ENCODE data around the gene GPRIN1.
A peak's percentile ranks its signal among the peaks of the same experiment; 100 is the strongest.

Gene GPRIN1

DNA sequence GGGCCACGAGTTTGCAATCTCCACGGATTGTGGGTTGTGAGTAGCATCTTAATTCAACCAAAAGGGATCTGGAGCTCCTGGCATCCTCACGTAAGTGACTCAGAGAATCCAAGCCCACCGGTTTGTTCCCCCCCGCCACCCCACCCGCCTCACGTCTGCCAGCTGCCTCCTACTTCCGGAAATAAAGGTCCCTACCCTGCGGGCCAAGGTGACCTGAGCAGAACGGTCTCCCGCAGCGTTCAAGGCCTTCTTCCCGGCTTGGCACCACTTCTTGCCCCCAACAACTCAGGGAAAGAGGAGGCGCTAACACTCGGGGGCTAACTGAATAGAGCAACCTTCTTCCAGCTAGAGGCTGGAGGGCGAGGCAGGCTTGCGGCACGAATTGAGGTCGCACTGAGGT, 8.8 kb upstream of the GPRIN1 start:
- Histone ChIP-seq H3K4me1 (ENCODE audit: control insufficient read depth, insufficient read depth, low read length) (peaks cover 52% of the 10 kb centered on the region), H3K9me3 (replicated peaks; ENCODE audit: low read length) (no peaks in the 10 kb centered on the region), H3K36me3 (ENCODE audit: insufficient read depth, low read length) (no peaks in the 10 kb centered on the region), H3K27me3 (ENCODE audit: control insufficient read depth, insufficient read depth, low read length) (peaks cover 45% of the 10 kb centered on the region), H3K4me3 (ENCODE audit: low read length) (peak overlapping the region; percentile 55), H3K4me2 (ENCODE audit: low read length) (peak overlapping the region; percentile 74), H3K9ac (ENCODE audit: low read depth, low read length) (no peak overlapping the region)

DNA sequence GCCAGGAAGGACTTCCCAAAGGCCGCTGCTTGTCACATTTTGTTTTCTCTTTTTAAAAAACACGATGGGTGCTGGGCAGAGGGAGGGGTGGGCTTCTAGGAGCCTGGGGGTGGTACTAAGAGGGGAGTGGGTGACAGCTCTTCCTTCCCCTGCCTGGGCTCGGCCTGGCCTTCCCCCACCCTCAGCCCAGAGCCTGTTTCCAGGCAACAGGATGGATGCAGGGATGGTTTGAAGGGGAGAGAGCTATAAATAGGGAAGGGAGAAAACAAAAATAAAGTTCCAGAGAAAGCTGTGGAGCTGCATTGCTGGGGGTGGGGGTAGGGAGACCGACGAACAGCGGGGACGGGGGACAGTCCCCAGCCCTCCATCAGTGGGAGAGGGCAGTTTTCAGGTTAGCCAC, 6.6 kb upstream of the GPRIN1 start:
- Histone ChIP-seq H3K27me3 (ENCODE audit: control insufficient read depth, insufficient read depth, low read length) (peaks cover 34% of the 10 kb centered on the region), H3K4me2 (ENCODE audit: low read length) (no peak overlapping the region), H3K4me1 (ENCODE audit: control insufficient read depth, insufficient read depth, low read length) (peaks cover 53% of the 10 kb centered on the region)

DNA sequence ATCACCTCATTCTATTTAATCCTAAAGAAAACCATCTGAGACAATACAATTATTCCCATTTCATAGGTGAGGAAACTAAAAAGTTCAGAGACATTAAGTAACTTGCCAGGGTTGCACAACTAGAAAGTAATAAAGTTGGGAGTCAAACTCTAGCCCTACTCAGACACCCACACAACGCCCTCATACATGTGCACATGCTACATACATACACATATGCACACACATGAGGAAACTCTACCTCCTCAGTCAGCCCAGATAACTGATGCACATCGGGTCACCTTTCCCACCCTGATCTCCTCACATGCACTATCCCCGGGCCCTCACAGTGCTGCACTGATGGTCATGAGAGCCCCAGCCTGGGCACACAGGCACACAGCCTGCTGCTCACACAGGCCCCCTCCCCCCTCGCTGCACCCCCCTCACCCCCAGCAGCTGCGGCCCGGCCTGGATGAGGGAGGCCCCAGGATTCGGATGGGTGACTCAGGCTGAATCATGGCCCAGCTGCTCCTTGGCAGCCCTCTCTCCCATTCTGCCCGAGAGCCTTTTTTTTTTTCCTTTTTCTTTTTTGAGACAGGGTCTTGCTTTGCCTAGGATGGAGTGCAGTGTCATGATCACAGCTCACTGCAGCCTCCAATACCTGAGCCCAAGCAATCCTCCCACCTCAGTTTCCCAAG, 5.0 kb upstream of the GPRIN1 start:
- Histone ChIP-seq H3K4me3 (ENCODE audit: low read length) (no peak overlapping the region), H3K27me3 (ENCODE audit: control insufficient read depth, insufficient read depth, low read length) (peaks cover 18% of the 10 kb centered on the region), H3K36me3 (ENCODE audit: insufficient read depth, low read length) (no peaks in the 10 kb centered on the region)

More for the DNA sequence above, 6.6 kb upstream of the GPRIN1 start:
- Histone ChIP-seq H3K4me3 (ENCODE audit: low read length) (no peak overlapping the region), H3K9ac (ENCODE audit: low read depth, low read length) (no peak overlapping the region), H3K9me3 (replicated peaks; ENCODE audit: low read length) (no peaks in the 10 kb centered on the region), H3K36me3 (ENCODE audit: insufficient read depth, low read length) (no peaks in the 10 kb centered on the region)

DNA sequence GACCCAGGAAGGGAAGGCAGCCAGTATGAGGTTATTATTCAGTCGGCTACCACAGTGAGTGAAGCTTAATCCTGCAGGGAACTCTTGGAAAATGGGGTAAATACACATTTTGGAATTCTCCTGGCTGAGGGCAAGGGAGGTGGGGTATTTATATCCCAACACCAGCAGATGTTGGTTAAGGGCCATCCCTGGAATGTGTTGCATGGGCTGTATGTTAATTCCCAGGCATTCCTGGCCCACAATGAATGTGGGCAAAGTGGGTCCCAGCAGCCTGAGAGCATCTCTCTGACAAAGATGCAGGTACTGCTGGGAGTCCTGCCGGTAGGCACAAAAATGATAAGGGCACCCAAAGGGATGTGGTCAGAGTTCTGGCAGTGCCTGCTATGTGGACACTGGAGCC, 2.9 kb upstream of the GPRIN1 start:
- H3K27me3 ChIP-seq (ENCODE audit: control insufficient read depth, insufficient read depth, low read length): peaks cover 4% of the 10 kb centered on the region

More for the DNA sequence above, 5.0 kb upstream of the GPRIN1 start:
- H3K4me2 ChIP-seq (ENCODE audit: low read length): peak overlapping the region; percentile 52
- H3K9ac ChIP-seq (ENCODE audit: low read depth, low read length): no peak overlapping the region
- peaks cover 39% of the 10 kb centered on the region for H3K4me1 ChIP-seq (ENCODE audit: control insufficient read depth, insufficient read depth, low read length)
- no peaks in the 10 kb centered on the region for H3K9me3 ChIP-seq (replicated peaks; ENCODE audit: low read length)

DNA sequence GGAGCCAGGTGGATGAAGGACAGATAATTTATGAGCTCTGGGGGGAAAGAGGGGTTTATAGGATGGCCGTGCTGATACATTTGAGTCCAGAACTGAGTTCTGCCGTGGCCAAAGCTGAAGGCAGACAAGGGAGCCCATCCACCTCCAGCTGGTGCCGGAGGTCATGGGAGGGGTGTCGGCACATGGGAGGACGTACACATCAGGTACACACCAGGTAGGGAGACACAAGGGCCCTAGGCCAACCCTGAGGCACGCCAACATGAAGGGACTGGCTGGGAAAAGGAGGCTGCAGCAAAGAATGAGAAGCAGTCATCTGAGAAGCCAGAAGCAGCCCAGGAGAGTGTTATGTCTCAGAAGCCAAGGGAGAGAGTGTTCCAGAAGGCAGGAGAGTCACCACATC, 2.1 kb upstream of the GPRIN1 start:
- Histone ChIP-seq H3K4me3 (ENCODE audit: low read length) (no peak overlapping the region), H3K27me3 (ENCODE audit: control insufficient read depth, insufficient read depth, low read length) (peaks cover 3% of the 10 kb centered on the region), H3K4me1 (ENCODE audit: control insufficient read depth, insufficient read depth, low read length) (peaks cover 32% of the 10 kb centered on the region), H3K9me3 (replicated peaks; ENCODE audit: low read length) (no peaks in the 10 kb centered on the region), H3K36me3 (ENCODE audit: insufficient read depth, low read length) (no peaks in the 10 kb centered on the region), H3K4me2 (ENCODE audit: low read length) (no peak overlapping the region), H3K9ac (ENCODE audit: low read depth, low read length) (no peak overlapping the region)

More for the DNA sequence above, 2.9 kb upstream of the GPRIN1 start:
- H3K9me3 ChIP-seq (replicated peaks; ENCODE audit: low read length): no peaks in the 10 kb centered on the region
- H3K36me3 ChIP-seq (ENCODE audit: insufficient read depth, low read length): no peaks in the 10 kb centered on the region
- no peak overlapping the region for H3K4me3 ChIP-seq (ENCODE audit: low read length)
- H3K9ac ChIP-seq (ENCODE audit: low read depth, low read length): no peak overlapping the region
- H3K4me2 ChIP-seq (ENCODE audit: low read length): no peak overlapping the region
- peaks cover 32% of the 10 kb centered on the region for H3K4me1 ChIP-seq (ENCODE audit: control insufficient read depth, insufficient read depth, low read length)

DNA sequence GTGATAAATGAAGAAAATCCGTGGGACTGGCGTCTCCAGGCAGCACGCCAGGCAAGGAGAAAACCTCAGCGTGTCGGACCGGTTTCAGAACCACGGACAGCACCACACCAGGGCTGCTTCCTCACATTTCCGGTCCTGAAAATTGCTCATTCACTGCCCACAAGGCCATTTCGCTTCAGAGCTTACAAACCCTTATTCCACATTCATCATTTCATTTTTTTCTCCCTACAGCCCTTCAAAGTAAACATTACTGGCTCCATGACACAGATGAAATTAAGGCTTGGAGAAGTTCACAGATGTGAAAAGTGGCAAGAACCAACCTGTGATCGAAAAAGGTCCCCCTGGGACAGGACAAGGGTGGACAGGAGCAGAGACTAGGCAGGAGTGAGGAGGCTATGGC, 1.5 kb upstream of the GPRIN1 start:
- Histone ChIP-seq H3K9ac (ENCODE audit: low read depth, low read length) (no peak overlapping the region), H3K9me3 (replicated peaks; ENCODE audit: low read length) (no peaks in the 10 kb centered on the region), H3K4me2 (ENCODE audit: low read length) (no peak overlapping the region), H3K27me3 (ENCODE audit: control insufficient read depth, insufficient read depth, low read length) (no peaks in the 10 kb centered on the region), H3K36me3 (ENCODE audit: insufficient read depth, low read length) (no peaks in the 10 kb centered on the region), H3K4me1 (ENCODE audit: control insufficient read depth, insufficient read depth, low read length) (peaks cover 32% of the 10 kb centered on the region), H3K4me3 (ENCODE audit: low read length) (no peak overlapping the region)

DNA sequence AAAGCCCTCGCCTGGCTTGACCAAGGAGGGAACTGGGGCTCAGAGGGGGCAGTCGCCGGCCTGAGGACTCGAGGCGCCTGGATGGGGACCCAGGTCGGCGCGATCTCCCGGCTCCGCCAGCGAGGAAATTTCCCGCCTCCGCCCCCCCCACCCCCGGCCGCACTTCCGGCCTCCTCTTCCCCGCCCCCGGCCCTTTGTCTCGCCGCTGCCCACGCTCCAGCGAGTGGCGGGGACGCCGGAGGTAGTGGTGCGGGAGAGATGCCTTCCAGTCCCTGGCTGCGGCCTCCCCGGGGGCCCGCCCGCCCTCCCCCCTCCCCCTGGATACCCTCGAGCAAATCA, 448 bp upstream of the GPRIN1 start:
- Histone ChIP-seq H3K27me3 (ENCODE audit: control insufficient read depth, insufficient read depth, low read length) (no peaks in the 10 kb centered on the region), H3K4me1 (ENCODE audit: control insufficient read depth, insufficient read depth, low read length) (peaks cover 25% of the 10 kb centered on the region), H3K36me3 (ENCODE audit: insufficient read depth, low read length) (no peaks in the 10 kb centered on the region), H3K4me3 (ENCODE audit: low read length) (peak overlapping the region; percentile 81), H3K4me2 (ENCODE audit: low read length) (peak overlapping the region; percentile 87), H3K9me3 (replicated peaks; ENCODE audit: low read length) (no peaks in the 10 kb centered on the region), H3K9ac (ENCODE audit: low read depth, low read length) (peak overlapping the region; percentile 39)

DNA sequence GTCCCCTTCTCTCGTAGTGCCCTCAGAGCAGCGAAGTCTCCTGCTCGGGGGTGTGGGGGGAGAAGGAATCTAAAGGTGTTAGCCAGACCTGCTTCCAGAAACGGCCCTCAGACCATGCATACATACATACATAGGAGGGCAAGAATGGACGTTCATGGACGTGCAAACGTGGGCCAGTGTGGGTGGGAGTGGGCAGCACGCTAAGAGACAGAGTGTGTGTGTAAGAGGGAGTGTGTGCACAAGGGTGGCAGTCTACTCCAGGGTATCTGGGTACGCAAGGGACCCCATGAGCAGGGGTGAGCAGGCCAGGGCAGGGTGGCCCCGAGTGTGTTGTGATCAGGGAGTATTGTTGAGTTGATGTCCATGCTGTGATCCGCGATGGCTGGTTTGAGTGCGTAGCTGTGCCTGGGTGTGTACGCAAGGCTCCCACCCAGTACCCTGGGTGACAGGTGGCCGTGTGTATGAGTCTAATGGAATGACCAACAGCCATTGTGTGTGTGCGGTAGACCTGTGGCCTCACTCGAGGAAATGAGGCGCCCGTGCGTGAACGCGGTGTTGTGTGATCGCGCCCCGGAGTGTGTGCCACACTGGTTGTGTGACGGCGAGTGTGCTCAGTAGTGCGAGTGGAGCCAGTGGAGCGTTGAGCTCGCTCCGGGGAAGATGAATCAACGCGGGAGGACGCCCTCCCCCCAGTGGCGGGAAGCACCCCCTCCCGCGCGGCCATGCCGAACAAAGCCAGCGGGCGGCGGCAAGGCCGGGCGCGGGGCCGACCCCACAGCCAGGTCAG, 826 bp downstream of the GPRIN1 start:
- Histone ChIP-seq H3K36me3 (ENCODE audit: insufficient read depth, low read length) (no peaks in the 10 kb centered on the region), H3K4me3 (ENCODE audit: low read length) (peak overlapping the region; percentile 81), H3K9ac (ENCODE audit: low read depth, low read length) (no peak overlapping the region), H3K4me1 (ENCODE audit: control insufficient read depth, insufficient read depth, low read length) (peaks cover 13% of the 10 kb centered on the region), H3K9me3 (replicated peaks; ENCODE audit: low read length) (no peaks in the 10 kb centered on the region), H3K4me2 (ENCODE audit: low read length) (peak overlapping the region; percentile 87), H3K27me3 (ENCODE audit: control insufficient read depth, insufficient read depth, low read length) (no peaks in the 10 kb centered on the region)

DNA sequence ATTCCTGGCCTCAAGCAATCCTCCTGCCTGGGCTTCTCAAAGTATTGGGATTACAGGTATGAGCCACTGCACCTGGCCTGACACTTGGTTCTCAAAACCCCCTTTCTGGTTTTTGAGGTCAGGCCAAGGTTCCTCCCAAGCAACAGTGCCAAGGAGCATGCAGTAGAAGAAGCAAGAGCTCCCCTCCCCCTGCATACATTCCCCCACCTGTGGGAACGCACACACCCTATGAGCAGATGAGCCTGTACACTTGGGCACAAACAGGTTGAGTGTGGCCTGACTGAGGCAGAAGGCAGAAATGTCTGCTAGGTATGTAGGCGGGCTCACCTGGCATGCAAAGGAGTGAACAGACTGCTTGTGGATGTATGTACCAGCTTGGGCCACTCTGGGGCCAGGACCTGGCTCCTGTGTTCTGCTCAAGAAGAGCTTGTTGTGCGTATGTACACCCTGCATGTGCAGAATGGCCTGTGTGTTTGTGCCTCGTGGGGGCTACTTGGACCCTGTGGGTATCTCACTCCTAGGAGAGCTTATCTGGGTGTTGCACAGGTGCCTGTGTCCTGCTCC, 1.7 kb downstream of the GPRIN1 start:
- H3K36me3 ChIP-seq (ENCODE audit: insufficient read depth, low read length): no peaks in the 10 kb centered on the region
- peaks cover 4% of the 10 kb centered on the region for H3K4me1 ChIP-seq (ENCODE audit: control insufficient read depth, insufficient read depth, low read length)
- no peak overlapping the region for H3K4me2 ChIP-seq (ENCODE audit: low read length)
- H3K4me3 ChIP-seq (ENCODE audit: low read length): no peak overlapping the region
- no peak overlapping the region for H3K9ac ChIP-seq (ENCODE audit: low read depth, low read length)
- H3K27me3 ChIP-seq (ENCODE audit: control insufficient read depth, insufficient read depth, low read length): no peaks in the 10 kb centered on the region
- no peaks in the 10 kb centered on the region for H3K9me3 ChIP-seq (replicated peaks; ENCODE audit: low read length)

DNA sequence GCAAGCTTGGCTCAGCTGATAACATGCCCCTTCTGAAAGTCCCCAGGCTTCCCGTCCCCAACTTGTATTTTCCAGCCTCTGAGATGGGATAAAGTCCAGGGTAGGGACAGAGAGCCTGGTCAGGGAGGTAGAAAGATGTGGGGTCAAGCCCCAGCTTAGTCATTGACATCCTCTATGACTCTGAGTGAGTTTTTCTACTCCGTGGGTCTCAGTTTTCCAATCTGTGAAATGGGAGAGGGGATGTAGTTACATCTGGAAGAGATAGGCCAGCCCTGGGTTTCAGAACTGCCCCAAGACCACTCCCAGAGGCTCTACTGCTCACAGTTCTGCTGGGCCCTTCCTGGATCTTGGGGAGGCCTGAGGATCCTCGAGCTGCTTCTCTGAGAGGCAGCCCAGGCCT, 3.1 kb downstream of the GPRIN1 start:
- Histone ChIP-seq H3K9me3 (replicated peaks; ENCODE audit: low read length) (no peaks in the 10 kb centered on the region), H3K4me1 (ENCODE audit: control insufficient read depth, insufficient read depth, low read length) (peaks cover 4% of the 10 kb centered on the region), H3K27me3 (ENCODE audit: control insufficient read depth, insufficient read depth, low read length) (no peaks in the 10 kb centered on the region), H3K9ac (ENCODE audit: low read depth, low read length) (no peak overlapping the region), H3K36me3 (ENCODE audit: insufficient read depth, low read length) (no peaks in the 10 kb centered on the region), H3K4me2 (ENCODE audit: low read length) (no peak overlapping the region), H3K4me3 (ENCODE audit: low read length) (no peak overlapping the region)

DNA sequence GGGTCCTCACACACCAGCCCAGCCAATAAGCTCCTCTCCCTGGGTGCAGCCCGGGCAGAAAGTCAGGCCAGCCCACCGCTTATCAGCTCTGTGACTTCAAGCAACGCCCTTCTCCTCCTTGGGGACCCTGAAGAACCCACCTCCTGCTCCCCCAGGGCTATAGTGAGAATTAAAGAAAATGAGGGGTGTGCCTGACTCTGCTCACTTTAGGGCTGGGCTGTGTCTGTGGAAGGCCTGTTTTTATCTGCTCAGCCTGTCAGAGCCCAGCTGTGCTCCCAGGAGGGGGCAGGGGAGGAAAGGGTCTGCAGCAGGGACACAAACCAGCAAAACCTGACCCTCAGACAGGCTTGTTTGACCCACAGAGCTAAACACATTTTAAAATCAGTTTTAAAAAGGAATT, 3.9 kb downstream of the GPRIN1 start:
- no peak overlapping the region for H3K4me2 ChIP-seq (ENCODE audit: low read length)
- H3K9me3 ChIP-seq (replicated peaks; ENCODE audit: low read length): no peaks in the 10 kb centered on the region
- H3K4me3 ChIP-seq (ENCODE audit: low read length): no peak overlapping the region
- H3K4me1 ChIP-seq (ENCODE audit: control insufficient read depth, insufficient read depth, low read length): peaks cover 4% of the 10 kb centered on the region
- H3K9ac ChIP-seq (ENCODE audit: low read depth, low read length): no peak overlapping the region
- no peaks in the 10 kb centered on the region for H3K27me3 ChIP-seq (ENCODE audit: control insufficient read depth, insufficient read depth, low read length)
- H3K36me3 ChIP-seq (ENCODE audit: insufficient read depth, low read length): no peaks in the 10 kb centered on the region

Measured in skeletal muscle satellite cell (primary cell).